K562 treated with DMSO at 1 percent for 4 hours (cell line): ENCODE results near the gene ZNF774. TPM values are rescaled to one million over a fixed set of nuclear protein-coding genes. Genes with fewer than 3 reads are reported as not detected.

Experiments
- total RNA-seq: library from RNA; unstranded; fragments of 300-600 nt; gene quantifications from 2 replicates; pipeline ENCODE4 v1.2.3, GENCODE V29; 2022; ENCODE audit not compliant: insufficient read depth

The ZNF774 gene
- 0.65 and 1.1 TPM in 2 replicates for total RNA-seq

DNA sequence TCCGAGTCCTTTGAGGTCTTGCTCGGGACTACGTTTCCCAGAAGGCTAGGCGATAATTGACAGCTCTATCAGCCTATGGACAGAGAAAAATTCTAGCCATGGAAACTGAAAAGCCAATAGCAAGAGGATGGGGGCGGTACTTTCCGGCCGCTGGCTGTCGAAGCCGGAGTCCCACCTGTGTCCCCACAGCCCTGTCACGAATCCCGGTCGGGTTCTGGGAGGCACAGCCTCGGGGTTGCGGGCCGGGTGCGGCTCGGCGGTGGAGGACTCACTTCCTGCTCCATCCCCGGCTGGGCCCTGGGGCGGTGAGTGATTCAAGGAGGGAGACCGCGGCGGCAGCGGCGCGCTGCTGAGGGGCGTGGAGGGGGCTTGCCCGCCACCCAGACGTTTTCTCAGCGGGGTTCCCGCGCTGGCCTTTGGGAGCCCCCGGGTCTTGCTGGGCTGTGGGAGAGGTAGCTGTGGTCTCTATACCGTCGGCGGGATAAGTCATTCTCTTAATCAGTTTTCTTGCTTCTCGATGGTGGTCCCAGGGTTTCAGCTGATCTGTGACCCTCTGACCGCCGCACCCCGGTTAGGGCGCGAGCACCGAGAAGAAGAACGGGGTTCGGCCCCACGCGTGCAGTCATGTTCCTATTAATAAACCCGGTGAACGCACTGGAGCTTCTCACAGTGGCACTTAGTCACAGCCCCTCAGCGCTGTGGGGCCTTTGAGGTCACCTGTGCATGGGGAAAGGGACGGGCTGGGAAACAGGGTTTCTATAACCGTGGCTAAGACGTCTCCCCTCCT lies at the start of gene ZNF774:
TSS of gene ZNF774 (plus strand) at position 178 of the 787 bp plus-strand sequence. CDS start 2,377 bp downstream, outside the sequence.

GRCh38 chr15:90387534-90388461 lies 35.7 kb downstream of the ZNF774 start, which contains the start of gene IQGAP1:
Gene IQGAP1 (plus strand): TSS chr15:90388242. CDS start chr15:90388342, 100 bp downstream.

Other genes with a start within 250 kb of the ZNF774 start
- gene IDH2, start 249.8 kb upstream of the ZNF774 start, total RNA-seq, result 86.0 and 111 TPM in 2 replicates
- gene SEMA4B, start 151.0 kb upstream of the ZNF774 start, total RNA-seq, result 25.2 and 36.5 TPM in 2 replicates
- gene CIB1, start 118.3 kb upstream of the ZNF774 start, total RNA-seq, result 126 and 166 TPM in 2 replicates
- gene GDPGP1, start 118.1 kb upstream of the ZNF774 start, total RNA-seq, result 1.7 and 4.0 TPM in 2 replicates
- not detected in 2 replicates for gene TTLL13, start 102.7 kb upstream of the ZNF774 start, total RNA-seq
- gene NGRN, start 86.6 kb upstream of the ZNF774 start, total RNA-seq, result 55.7 and 60.1 TPM in 2 replicates
- gene IQGAP1, start 36.0 kb downstream of the ZNF774 start, total RNA-seq, result 72.0 and 73.1 TPM in 2 replicates
- 14.0 and 16.8 TPM in 2 replicates for gene CRTC3, start 177.6 kb downstream of the ZNF774 start, total RNA-seq